Sigmoid colon (tissue), 7 donors: ENCODE data around the gene BMPER. TPM values are rescaled to one million over a fixed set of nuclear protein-coding genes. Genes with fewer than 3 reads are reported as not detected.

Experiments used
- DNase-seq: peaks from one replicate; pipeline ENCODE4 v3.0.0-alpha.2; 2019
- H3K27ac ChIP-seq, 4 donors: fragments of 200-600 bp; sonication (generic); one replicate each; pipeline ENCODE4 v1.5.1; 2016 to 2019; ENCODE audit warnings: mild to moderate bottlenecking in 1 of 4
- H3K27me3 ChIP-seq, 3 donors: fragments of 200-600 bp; sonication (generic); one replicate each; pipeline ENCODE4 v1.5.1; 2019; ENCODE audit warnings: mild to moderate bottlenecking in 1 of 3
- H3K36me3 ChIP-seq, 4 donors: fragments of 200-600 bp; sonication (generic); one replicate each; pipeline ENCODE4 v1.5.1; 2016 to 2019
- H3K4me1 ChIP-seq, 4 donors: fragments of 200-600 bp; sonication (generic); one replicate each; pipeline ENCODE4 v1.5.1; 2017 to 2019
- H3K4me3 ChIP-seq, 4 donors: fragments of 200-600 bp; sonication (generic); one replicate each; pipeline ENCODE4 v1.5.1; 2017 to 2019; ENCODE audit warnings: mild to moderate bottlenecking in 2 of 4, moderate library complexity in 1 of 4
- H3K9me3 ChIP-seq, 4 donors: fragments of 200-600 bp in 3 of 4; sonication (generic) in 3 of 4; one replicate each; pipeline versions ENCODE4 v1.5.1 to v1.6.1; 2013 to 2019
- CTCF ChIP-seq, 4 experiments: fragments of 450-650 bp in 3 of 4; fragments of 200-600 bp in 1 of 4; IDR thresholded peaks; one replicate each; pipeline ENCODE4 v1.5.1; 2016 to 2019; ENCODE audit warnings: antibody characterized with exemption in 4 of 4, mild to moderate bottlenecking in 3 of 4, moderate library complexity in 2 of 4
- EP300 ChIP-seq, 4 donors: sonication (generic); formaldehyde crosslinking; IDR thresholded peaks; one replicate each; pipeline ENCODE4 v1.6.1; 2017; ENCODE audit warnings: antibody characterized with exemption in 4 of 4
- POLR2A ChIP-seq, 2 donors: fragments of 450-650 bp; IDR thresholded peaks; one replicate each; pipeline ENCODE4 v1.6.1; 2016; ENCODE audit warnings: antibody characterized with exemption in 2 of 2, mild to moderate bottlenecking in 2 of 2, moderate library complexity in 2 of 2
- POLR2AphosphoS5 ChIP-seq, 4 donors: sonication (generic); formaldehyde crosslinking; IDR thresholded peaks; one replicate each; pipeline ENCODE4 v1.6.1; 2017; ENCODE audit warnings: antibody characterized with exemption in 4 of 4
- WGBS, 2 donors: extraction: QIAGEN DNeasy Blood & Tissue Kit; methylation state at CpG; one replicate each; pipeline ENCODE4 v1.1.7; 2013; 5-methylcytosine and 5-hydroxymethylcytosine counted together
- intact Hi-C: fragments of 100-400 bp; cut with DNase I; formaldehyde crosslinking; loops from one replicate; pipeline ENCODE4 v1.15.1; 2023
- polyA plus RNA-seq, 3 donors: library from polyadenylated mRNA; stranded (reverse); fragments of 200-250 nt; gene quantifications; one replicate each; pipeline ENCODE4 v1.2.3, GENCODE V29; 2013
- total RNA-seq, 4 donors: library from RNA; depleted of rRNA; stranded (reverse); fragments of >200 nt; gene quantifications; one replicate each; pipeline ENCODE4 v1.1.0, GENCODE V29; 2016
- donor health status: healthy with polysubstance abuse.
- donor health status: Bipolar disorder and iron deficiency.
- donor health status: healthy.

The BMPER gene
- total and polyA plus RNA-seq, 7 donors = 0.51 to 3.1 (median 1.6) TPM; not detected in 1

GRCh38 chr7:33964417-33965182 is 59.3 kb downstream of the BMPER start:
- Histone ChIP-seq H3K4me1 (peaks cover 0 to 7% (median 4%) of the 10 kb centered on the region in 4 donors), H3K27me3 (no peaks in the 10 kb centered on the region), H3K27ac (no peak overlapping the region), H3K4me3 (no peak overlapping the region), H3K9me3 (no peaks in the 10 kb centered on the region), H3K36me3 (no peaks in the 10 kb centered on the region)
- no peak for DNase-seq
- intact Hi-C loops = no loop called here
- TF ChIP-seq EP300 (IDR thresholded peaks at IDR 0.05) (no peak), POLR2AphosphoS5 (IDR thresholded peaks at IDR 0.05) (no peak), CTCF (IDR thresholded peaks at IDR 0.05) (no peak), POLR2A (IDR thresholded peaks at IDR 0.05) (no peak)
- 75 to 76% methylated on average over 9 of the region's 9 CpGs for WGBS, 2 donors

DNA sequence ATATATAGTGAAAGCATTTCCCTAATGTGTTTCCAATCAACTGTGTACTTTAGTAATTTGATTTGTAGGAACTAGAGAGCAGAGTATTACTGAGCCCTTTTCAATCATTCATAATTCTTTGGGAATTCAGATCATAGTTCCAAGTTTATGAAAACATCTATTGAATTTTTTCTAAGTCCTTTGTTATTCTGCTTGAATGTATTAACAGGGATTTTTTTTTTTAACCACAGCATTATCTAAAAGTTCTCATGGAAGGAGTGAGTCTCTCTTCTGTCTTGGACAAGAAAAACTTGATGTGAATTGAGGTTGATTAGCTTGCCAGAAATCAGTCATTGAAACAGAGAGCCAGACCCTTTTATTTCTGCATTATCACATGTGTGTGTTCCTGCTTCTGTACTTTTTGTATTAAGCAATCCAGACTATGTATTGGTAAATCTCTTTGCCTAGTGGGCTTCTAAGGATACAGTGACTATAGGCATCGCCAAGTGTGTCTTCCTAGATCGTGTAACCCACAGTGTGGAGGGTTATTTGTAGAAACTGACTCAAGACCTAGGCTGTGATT is 59.9 kb downstream of the BMPER start:
- 87 to 90% methylated on average over 2 of the region's 2 CpGs for WGBS, 2 donors
- TF ChIP-seq CTCF (IDR thresholded peaks at IDR 0.05) = no peak
- no peak for DNase-seq
- Histone ChIP-seq H3K27ac (no peak overlapping the region), H3K4me3 (no peak overlapping the region), H3K9me3 (no peaks in the 10 kb centered on the region), H3K36me3 (no peaks in the 10 kb centered on the region), H3K4me1 (peaks cover 0 to 7% (median 4%) of the 10 kb centered on the region in 4 donors), H3K27me3 (no peaks in the 10 kb centered on the region)
- intact Hi-C loops = no loop called here

DNA sequence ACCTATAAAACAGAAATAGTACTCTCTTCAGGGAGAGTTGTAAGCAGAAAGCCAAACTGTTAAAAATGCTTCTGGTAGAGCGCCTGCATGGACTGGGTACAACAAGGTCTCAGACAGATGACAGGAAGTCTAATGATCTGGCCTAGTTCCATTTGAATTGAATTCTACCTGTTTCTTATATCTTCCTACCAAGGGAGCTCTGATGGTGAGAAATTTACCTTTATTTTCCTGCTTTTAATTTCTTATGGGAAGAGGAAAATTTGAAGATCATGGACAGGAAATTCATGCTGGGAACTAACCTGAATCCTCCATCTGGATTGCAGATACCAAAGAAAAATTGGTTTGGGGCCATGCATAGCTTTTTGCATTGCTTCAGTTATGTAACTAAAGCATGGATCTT is 63.3 kb downstream of the BMPER start:
- H3K27ac ChIP-seq = no peak overlapping the region
- H3K36me3 ChIP-seq = no peaks in the 10 kb centered on the region
- peaks cover 0 to 7% (median 4%) of the 10 kb centered on the region in 4 donors for H3K4me1 ChIP-seq
- H3K4me3 ChIP-seq = no peak overlapping the region
- intact Hi-C loops = no loop called here
- no peaks in the 10 kb centered on the region for H3K27me3 ChIP-seq
- DNase-seq = no peak
- 88 to 93% methylated on average over 1 of the region's 1 CpG for WGBS, 2 donors
- H3K9me3 ChIP-seq = no peaks in the 10 kb centered on the region
- TF ChIP-seq EP300 (IDR thresholded peaks at IDR 0.05) (no peak), POLR2AphosphoS5 (IDR thresholded peaks at IDR 0.05) (no peak), POLR2A (IDR thresholded peaks at IDR 0.05) (no peak), CTCF (IDR thresholded peaks at IDR 0.05) (no peak)

DNA sequence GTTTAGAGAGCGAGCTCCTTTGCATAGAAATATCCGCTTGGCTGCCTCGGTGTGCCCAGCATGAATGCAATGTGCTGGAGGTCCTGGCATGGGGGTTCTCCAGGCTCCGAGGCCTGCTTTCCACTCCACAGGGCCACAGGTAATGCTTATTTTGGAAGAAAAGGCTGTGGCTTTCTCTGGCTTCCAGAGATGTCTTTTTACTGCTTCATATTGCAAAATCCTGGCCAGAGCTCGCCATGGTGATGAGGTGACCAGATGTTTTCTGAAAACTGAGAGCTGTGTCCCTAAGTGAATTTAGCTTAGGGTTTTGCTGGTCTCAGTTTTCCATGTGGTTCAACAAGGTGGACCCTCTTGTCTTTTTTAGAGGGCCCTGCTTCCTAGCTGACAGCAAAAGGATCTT is 65.2 kb downstream of the BMPER start:
- H3K27me3 ChIP-seq = no peaks in the 10 kb centered on the region
- no peaks in the 10 kb centered on the region for H3K36me3 ChIP-seq
- H3K4me1 ChIP-seq = no peaks in the 10 kb centered on the region
- no peak for DNase-seq
- H3K9me3 ChIP-seq = no peaks in the 10 kb centered on the region
- intact Hi-C loops = no loop called here
- 91 to 92% methylated on average over 5 of the region's 5 CpGs for WGBS, 2 donors
- H3K4me3 ChIP-seq = no peak overlapping the region
- H3K27ac ChIP-seq = no peak overlapping the region
- TF ChIP-seq CTCF (IDR thresholded peaks at IDR 0.05) = no peak

DNA sequence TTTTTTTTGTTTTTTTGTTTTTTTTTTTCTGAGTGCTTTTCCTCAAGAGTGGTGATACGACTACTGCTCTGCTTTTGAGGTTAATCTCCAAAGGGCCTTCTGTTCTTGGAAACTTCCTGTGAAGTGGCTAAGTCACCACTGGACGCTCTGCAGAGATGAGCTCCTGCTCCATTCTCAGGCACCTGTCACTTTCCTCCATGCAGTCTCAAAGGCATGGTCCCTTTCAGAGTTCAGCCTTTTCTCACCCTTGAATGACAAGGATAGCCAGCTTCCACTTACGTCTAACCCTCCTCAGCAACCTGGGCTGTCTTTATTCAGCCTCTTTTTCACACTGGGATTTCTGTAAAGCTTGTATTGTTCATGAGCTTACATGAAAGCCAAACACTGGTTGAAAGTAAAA is 65.8 kb downstream of the BMPER start:
- intact Hi-C loops = no loop called here
- TF ChIP-seq POLR2AphosphoS5 (IDR thresholded peaks at IDR 0.05) (no peak), POLR2A (IDR thresholded peaks at IDR 0.05) (no peak), CTCF (IDR thresholded peaks at IDR 0.05) (no peak), EP300 (IDR thresholded peaks at IDR 0.05) (no peak)
- 72 to 87% methylated on average over 3 of the region's 3 CpGs for WGBS, 2 donors

More for the DNA sequence above, 65.8 kb downstream of the BMPER start:
- H3K27me3 ChIP-seq = no peaks in the 10 kb centered on the region
- no peaks in the 10 kb centered on the region for H3K9me3 ChIP-seq
- no peaks in the 10 kb centered on the region for H3K36me3 ChIP-seq
- no peaks in the 10 kb centered on the region for H3K4me1 ChIP-seq
- no peak overlapping the region for H3K27ac ChIP-seq
- DNase-seq = no peak
- no peak overlapping the region for H3K4me3 ChIP-seq
